GM12865 (cell line): ENCODE results near the gene MISFA.

Source experiments
- DNase-seq: peaks from one replicate; pipeline ENCODE4 v3.0.0; 2010; ENCODE audit warnings: low read depth
- H3K4me3 ChIP-seq: 2 replicates; pipeline ENCODE4 v1.5.1; 2011; ENCODE audit warnings: mild to moderate bottlenecking, low read depth, low read length, control low read depth
- CTCF ChIP-seq: IDR thresholded peaks from 2 replicates; pipeline ENCODE4 v1.5.1; 2011; ENCODE audit warnings: low read length, control low read depth, low read depth, inconsistent platforms; ENCODE audit not compliant: insufficient read depth; ENCODE audit errors: missing control alignments

The MISFA gene

DNA sequence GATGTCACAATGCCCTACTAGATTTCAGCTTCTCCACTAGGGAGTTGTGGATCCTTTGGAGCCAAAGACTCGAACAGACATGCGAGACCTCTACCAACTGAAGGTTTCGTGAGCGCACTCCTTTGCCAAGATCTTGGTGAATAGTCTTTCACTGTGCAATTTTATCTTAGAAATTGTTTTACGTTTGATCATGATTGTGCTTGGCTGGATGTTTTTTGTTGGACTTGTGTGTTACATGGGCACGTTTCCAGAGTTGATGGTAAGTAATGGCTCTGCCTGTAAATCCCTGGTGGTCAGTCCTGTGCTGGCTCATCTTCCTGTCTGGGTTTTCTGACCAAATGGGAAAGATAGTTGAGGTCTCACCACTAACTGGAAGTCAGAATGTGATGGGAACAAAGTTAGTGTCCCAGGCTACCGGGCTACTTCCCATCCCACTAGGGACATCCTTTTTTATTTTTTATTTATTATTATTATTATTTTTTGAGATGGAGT lies at the start of gene MISFA:
TSS of gene MISFA (plus strand) at position 51 of the 492 bp plus-strand sequence. CDS start at position 191, 140 bp downstream.
- TF ChIP-seq CTCF = no peak
- no peak within 1 kb of the TSS for H3K4me3 ChIP-seq
- DNase-seq = no peak

GRCh38 chr11:18563090-18563730 lies 36.4 kb upstream of the MISFA start:
- H3K4me3 ChIP-seq = no peak overlapping the region
- no peak for TF ChIP-seq CTCF
- no peak for DNase-seq

DNA sequence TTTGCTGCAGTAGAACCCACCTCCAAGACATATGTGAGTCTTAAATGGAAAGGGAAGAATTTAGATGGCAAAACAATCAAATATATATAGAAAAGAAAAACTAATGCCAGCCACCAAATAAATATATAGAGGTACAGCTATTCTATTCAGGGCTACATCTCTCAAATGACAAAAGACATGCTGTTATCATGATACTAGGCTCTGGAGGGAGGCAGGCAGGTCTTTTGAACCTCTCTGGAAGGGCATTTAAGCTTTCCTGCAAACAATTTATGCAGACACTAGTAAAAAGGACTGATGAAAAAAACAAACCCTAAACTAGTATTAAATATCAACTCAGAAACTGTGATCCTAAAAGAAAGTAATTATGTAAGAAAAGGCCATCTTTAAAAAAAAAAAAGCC lies 35.4 kb upstream of the MISFA start:
- TF ChIP-seq CTCF = no peak
- H3K4me3 ChIP-seq = no peak overlapping the region
- DNase-seq = no peak

GRCh38 chr11:18566406-18566805 lies 33.2 kb upstream of the MISFA start:
- TF ChIP-seq CTCF = no peak
- no peak overlapping the region for H3K4me3 ChIP-seq
- no peak for DNase-seq

DNA sequence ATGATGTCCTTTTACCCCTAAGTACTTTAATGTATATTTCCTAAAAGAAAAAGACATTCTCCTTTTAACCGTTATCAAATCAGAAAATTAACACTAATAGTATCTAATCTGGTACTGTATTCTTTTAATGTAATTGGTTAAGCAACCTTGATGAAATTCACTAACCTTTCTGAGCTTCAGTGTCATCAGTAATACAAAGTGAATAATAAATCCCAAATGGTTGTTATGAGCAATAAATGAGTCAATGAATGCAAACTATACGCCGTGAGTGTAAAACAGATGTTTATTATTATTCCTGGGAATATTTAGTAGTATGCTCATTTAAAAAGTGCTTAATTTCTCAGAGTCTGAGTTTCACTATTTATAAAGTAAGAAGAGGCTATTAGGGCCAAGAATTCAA lies 32.5 kb upstream of the MISFA start:
- no peak for DNase-seq
- H3K4me3 ChIP-seq = no peak overlapping the region
- TF ChIP-seq CTCF = no peak

DNA sequence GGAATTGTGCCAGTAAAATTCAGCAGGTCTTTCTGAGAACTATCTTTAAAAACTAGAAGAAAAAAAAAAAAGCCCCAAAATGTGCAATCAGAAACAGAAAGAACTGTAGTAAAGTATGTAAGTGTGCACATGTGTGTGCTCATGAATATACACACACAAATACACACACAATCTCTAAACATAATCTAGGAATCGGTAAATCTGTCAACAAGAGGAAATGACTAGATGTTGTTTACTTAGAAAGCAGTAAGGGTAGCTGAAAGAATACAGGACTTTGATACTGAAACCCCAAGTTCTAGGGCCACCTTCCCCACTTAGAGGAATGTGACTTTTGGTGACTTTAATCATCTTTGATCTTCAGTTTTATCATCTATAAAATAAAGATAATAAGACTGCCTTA lies 24.2 kb upstream of the MISFA start:
- TF ChIP-seq CTCF = no peak
- DNase-seq = no peak
- H3K4me3 ChIP-seq = no peak overlapping the region

- no peak overlapping the region for H3K4me3 ChIP-seq
- no peak for TF ChIP-seq CTCF
- DNase-seq = peak; percentile 23
Observed at GRCh38 chr11:18578975-18579598, 20.5 kb upstream of the MISFA start.
